ENCODE data around the gene ANKRD42.

ANKRD42 gene

GRCh38 chr11:83219095-83219494 lies 25.6 kb downstream of the ANKRD42 start:
- no peak overlapping the region for H3K4me2 ChIP-seq
- TF ChIP-seq Cebpa-rat (IDR thresholded peaks at IDR 0.05) = no peak
- H3K4me1 ChIP-seq = no peaks in the 10 kb centered on the region
- no peaks in the 10 kb centered on the region for H3K9me3 ChIP-seq (replicated peaks in 1 of 11)
- no peaks in the 10 kb centered on the region for H3K27me3 ChIP-seq
- no peak overlapping the region for H3K27ac ChIP-seq
- no peaks in the 10 kb centered on the region for H4K20me1 ChIP-seq
- no peak overlapping the region for H3K4me3 ChIP-seq
- H3K9ac ChIP-seq = no peak overlapping the region
- H3K36me3 ChIP-seq = peaks cover 0 to 23% (median 0%) of the 10 kb centered on the region in 11 experiments; a peak in 4 of 22 replicates

GRCh38 chr11:83220260-83220659 lies 26.7 kb downstream of the ANKRD42 start:
- no peak overlapping the region for H3K4me2 ChIP-seq
- no peak overlapping the region for H3K4me3 ChIP-seq
- H3K27ac ChIP-seq = no peak overlapping the region
- no peaks in the 10 kb centered on the region for H4K20me1 ChIP-seq
- peaks cover 0 to 14% (median 0%) of the 10 kb centered on the region in 11 experiments; a peak in 2 of 22 replicates for H3K36me3 ChIP-seq
- H3K27me3 ChIP-seq = no peaks in the 10 kb centered on the region
- no peak for TF ChIP-seq Cebpa-rat (IDR thresholded peaks at IDR 0.05)
- no peaks in the 10 kb centered on the region for H3K4me1 ChIP-seq
- H3K9me3 ChIP-seq (replicated peaks in 1 of 11) = no peaks in the 10 kb centered on the region
- H3K9ac ChIP-seq = no peak overlapping the region

GRCh38 chr11:83221694-83222093 lies 28.2 kb downstream of the ANKRD42 start:
- no peaks in the 10 kb centered on the region for H3K27me3 ChIP-seq
- no peak overlapping the region for H3K9ac ChIP-seq
- H3K4me3 ChIP-seq = no peak overlapping the region
- H3K27ac ChIP-seq = no peak overlapping the region
- H3K9me3 ChIP-seq (replicated peaks in 1 of 11) = no peaks in the 10 kb centered on the region
- peaks cover 0 to 5% (median 0%) of the 10 kb centered on the region in 11 experiments; a peak in 1 of 22 replicates for H3K36me3 ChIP-seq
- TF ChIP-seq Cebpa-rat (IDR thresholded peaks at IDR 0.05) = no peak
- H3K4me1 ChIP-seq = no peaks in the 10 kb centered on the region
- H3K4me2 ChIP-seq = no peak overlapping the region
- no peaks in the 10 kb centered on the region for H4K20me1 ChIP-seq

- Histone ChIP-seq H3K4me1 (no peaks in the 10 kb centered on the region), H4K20me1 (no peaks in the 10 kb centered on the region), H3K9me3 (replicated peaks in 1 of 11) (no peaks in the 10 kb centered on the region), H3K27me3 (no peaks in the 10 kb centered on the region), H3K4me3 (no peak overlapping the region), H3K9ac (no peak overlapping the region), H3K36me3 (no peaks in the 10 kb centered on the region), H3K4me2 (no peak overlapping the region), H3K27ac (no peak overlapping the region)
- no peak for TF ChIP-seq Cebpa-rat (IDR thresholded peaks at IDR 0.05)
These were observed 29.0 kb downstream of the ANKRD42 start for GRCh38 chr11:83222499-83222898.

GRCh38 chr11:83223457-83223856 lies 29.9 kb downstream of the ANKRD42 start:
- Histone ChIP-seq H3K27me3 (no peaks in the 10 kb centered on the region), H3K4me3 (no peak overlapping the region), H4K20me1 (no peaks in the 10 kb centered on the region), H3K9me3 (replicated peaks in 1 of 11) (no peaks in the 10 kb centered on the region), H3K36me3 (no peaks in the 10 kb centered on the region), H3K27ac (no peak overlapping the region), H3K9ac (no peak overlapping the region), H3K4me1 (no peaks in the 10 kb centered on the region), H3K4me2 (no peak overlapping the region)
- TF ChIP-seq Cebpa-rat (IDR thresholded peaks at IDR 0.05) = no peak

- TF ChIP-seq Cebpa-rat (IDR thresholded peaks at IDR 0.05) = no peak
- Histone ChIP-seq H3K36me3 (no peaks in the 10 kb centered on the region), H3K27ac (no peak overlapping the region), H3K4me3 (no peak overlapping the region), H3K27me3 (no peaks in the 10 kb centered on the region), H3K4me1 (no peaks in the 10 kb centered on the region), H3K9me3 (replicated peaks in 1 of 11) (no peaks in the 10 kb centered on the region), H3K4me2 (no peak overlapping the region), H3K9ac (no peak overlapping the region), H4K20me1 (no peaks in the 10 kb centered on the region)
These were observed 42.3 kb downstream of the ANKRD42 start for GRCh38 chr11:83235825-83236224.

- TF ChIP-seq Cebpa-rat (IDR thresholded peaks at IDR 0.05) = no peak
These were observed 44.6 kb downstream of the ANKRD42 start for GRCh38 chr11:83238111-83238510.

GRCh38 chr11:83241291-83241946 lies 47.9 kb downstream of the ANKRD42 start:
- no peaks in the 10 kb centered on the region for H3K4me1 ChIP-seq
- H3K4me2 ChIP-seq = no peak overlapping the region
- no peak overlapping the region for H3K4me3 ChIP-seq
- no peaks in the 10 kb centered on the region for H4K20me1 ChIP-seq
- H3K36me3 ChIP-seq = peaks cover 0 to 14% (median 0%) of the 10 kb centered on the region in 11 experiments; a peak in 1 of 22 replicates
- H3K27me3 ChIP-seq = no peaks in the 10 kb centered on the region
- H3K27ac ChIP-seq = no peak overlapping the region
- H3K9ac ChIP-seq = no peak overlapping the region
- no peaks in the 10 kb centered on the region for H3K9me3 ChIP-seq (replicated peaks in 1 of 11)
- TF ChIP-seq Cebpa-rat (IDR thresholded peaks at IDR 0.05) = no peak

More at GRCh38 chr11:83238111-83238510, 44.6 kb downstream of the ANKRD42 start:
- Histone ChIP-seq H3K4me2 (no peak overlapping the region), H3K9ac (no peak overlapping the region), H3K36me3 (no peaks in the 10 kb centered on the region), H3K4me3 (no peak overlapping the region), H3K27ac (no peak overlapping the region), H4K20me1 (no peaks in the 10 kb centered on the region), H3K4me1 (no peaks in the 10 kb centered on the region), H3K9me3 (replicated peaks in 1 of 11) (no peaks in the 10 kb centered on the region), H3K27me3 (no peaks in the 10 kb centered on the region)

- no peak overlapping the region for H3K27ac ChIP-seq
- no peak overlapping the region for H3K9ac ChIP-seq
- peaks cover 0 to 3% (median 0%) of the 10 kb centered on the region in 11 experiments; a peak in 1 of 22 replicates for H4K20me1 ChIP-seq
- no peaks in the 10 kb centered on the region for H3K27me3 ChIP-seq
- H3K9me3 ChIP-seq (replicated peaks in 1 of 11) = no peaks in the 10 kb centered on the region
- TF ChIP-seq Cebpa-rat (IDR thresholded peaks at IDR 0.05) = no peak
- peaks cover 0 to 45% (median 5%) of the 10 kb centered on the region in 11 experiments; a peak in 7 of 22 replicates for H3K36me3 ChIP-seq
- no peak overlapping the region for H3K4me2 ChIP-seq
- H3K4me1 ChIP-seq = no peaks in the 10 kb centered on the region
- H3K4me3 ChIP-seq = no peak overlapping the region
These were observed 55.9 kb downstream of the ANKRD42 start for GRCh38 chr11:83249445-83249844.

GRCh38 chr11:83249972-83250593 lies 56.6 kb downstream of the ANKRD42 start:
- Histone ChIP-seq H3K27ac (no peak overlapping the region), H4K20me1 (peaks cover 0 to 3% (median 0%) of the 10 kb centered on the region in 11 experiments; a peak in 1 of 22 replicates), H3K4me3 (no peak overlapping the region), H3K4me2 (no peak overlapping the region), H3K9me3 (replicated peaks in 1 of 11) (no peaks in the 10 kb centered on the region), H3K36me3 (peaks cover 0 to 45% (median 9%) of the 10 kb centered on the region in 11 experiments; a peak in 9 of 22 replicates), H3K27me3 (no peaks in the 10 kb centered on the region), H3K4me1 (no peaks in the 10 kb centered on the region), H3K9ac (no peak overlapping the region)
- no peak for TF ChIP-seq Cebpa-rat (IDR thresholded peaks at IDR 0.05)

All from BLaER1 treated with 17β-estradiol and CSF1 and Interleukin-3, amounts not matched to agents 10 nM and 100 nM (cell line).